K562 (cell line): ENCODE results near the gene JDP2. TPM values are rescaled to one million over a fixed set of nuclear protein-coding genes. Genes with fewer than 3 reads are reported as not detected.

Experiments used
- ATAC-seq: fragments of 200-7000 bp; cut with Tn5 transposase; 3 replicates; pipeline ENCODE4 v1.9.1; 2020; ENCODE audit warnings: moderate library complexity
- BruUV-seq: library from RNA; stranded (reverse); fragments of 400-500 nt; replicated peaks from 2 replicates; lab custom pipeline; 2021; lab: Mats Ljungman, UMichigan
- CTCF ChIA-PET: fragments of 300-600 bp; formaldehyde crosslinking; extraction: SDS; loops from one replicate; lab custom pipeline; 2021; ENCODE audit warnings: low intra/inter-chr PET ratio; lab: Yijun Ruan, JAX
- POLR2A ChIA-PET: fragments of 300-600, 350-650 bp; sonication (Branson Sonifier 250); formaldehyde crosslinking; extraction: SDS; loops from one replicate; lab custom pipeline; 2021; ENCODE audit warnings: antibody characterized with exemption, inconsistent platforms; lab: Yijun Ruan, JAX
- DNase-seq, 4 experiments: peaks; one replicate each; pipeline versions ENCODE4 v3.0.0 to v3.0.0-alpha.2; 2011 to 2018; ENCODE audit warnings: low spot score in 3 of 4, mixed read lengths in 3 of 4; ENCODE audit errors: extremely low read depth in 1 of 4
- FAIRE-seq: peaks from 2 replicates; lab custom pipeline; 2011; peaks lifted over from hg19 to GRCh38; lab: Jason Lieb, UNC
- H2AFZ ChIP-seq: 2 replicates; pipeline ENCODE4 v1.6.0; 2011; ENCODE audit warnings: low read depth, low read length, control low read depth, inconsistent platforms
- H3K27ac ChIP-seq: fragments of 200-600 bp; 3 replicates; pipeline ENCODE4 v1.8.0; 2011; ENCODE audit warnings: low read depth, mild to moderate bottlenecking, control low read depth, inconsistent platforms, low read length, moderate library complexity, mixed read lengths; ENCODE audit errors: extremely low read depth
- H3K27me3 ChIP-seq, 2 experiments: fragments of 300-600 bp in 1 of 2; 2 replicates in 1 of 2; 3 replicates in 1 of 2; pipeline versions ENCODE4 v1.6.0 to v1.8.0; 2011; ENCODE audit warnings: inconsistent platforms in 2 of 2, low read length in 2 of 2, mild to moderate bottlenecking in 1 of 2, mixed read lengths in 1 of 2, moderate library complexity in 1 of 2; ENCODE audit not compliant: control insufficient read depth in 2 of 2, insufficient read depth in 2 of 2
- H3K36me3 ChIP-seq: fragments of 300-600 bp; 3 replicates; pipeline ENCODE4 v1.8.0; 2011; ENCODE audit warnings: mild to moderate bottlenecking, low read length, inconsistent platforms; ENCODE audit not compliant: control insufficient read depth, insufficient read depth
- H3K4me1 ChIP-seq, 2 experiments: fragments of 200-600 bp in 1 of 2; replicated peaks in 1 of 2; 2 replicates in 1 of 2; 3 replicates in 1 of 2; pipeline versions ENCODE4 v1.5.1 to v1.8.0; 2011; ENCODE audit warnings: inconsistent platforms in 2 of 2, low read length in 2 of 2, mild to moderate bottlenecking in 1 of 2, mixed read lengths in 1 of 2, moderate library complexity in 1 of 2; ENCODE audit not compliant: control insufficient read depth in 2 of 2, insufficient read depth in 2 of 2
- H3K4me2 ChIP-seq: 2 replicates; pipeline ENCODE4 v1.6.1; 2011; ENCODE audit warnings: low read length, control low read depth, inconsistent platforms, mixed read lengths; ENCODE audit not compliant: insufficient read depth
- H3K4me3 ChIP-seq: fragments of 200-600 bp; sonication (generic), shearing (Covaris generic); 2 replicates; pipeline ENCODE4 v1.5.1; 2016; ENCODE audit warnings: control low read depth, inconsistent platforms
- H3K79me2 ChIP-seq: fragments of 200-600 bp; 3 replicates; pipeline ENCODE4 v1.8.0; 2011; ENCODE audit warnings: low read length, inconsistent platforms; ENCODE audit not compliant: control insufficient read depth, insufficient read depth
- H3K9ac ChIP-seq, 2 experiments: 2 replicates each; pipeline versions ENCODE4 v1.6.0 to v1.6.1; 2011; ENCODE audit warnings: low read depth in 2 of 2, low read length in 2 of 2, control low read depth in 1 of 2, inconsistent platforms in 1 of 2, mild to moderate bottlenecking in 1 of 2, mixed read lengths in 1 of 2; ENCODE audit not compliant: insufficient read depth in 1 of 2
- H3K9me1 ChIP-seq: one replicate; pipeline ENCODE4 v1.6.0; 2011; ENCODE audit warnings: inconsistent platforms, mild to moderate bottlenecking, low read length, moderate library complexity; ENCODE audit not compliant: control insufficient read depth, insufficient read depth
- H3K9me3 ChIP-seq: replicated peaks from 2 replicates; pipeline ENCODE4 v1.5.1; 2011; ENCODE audit warnings: low read depth, low read length, inconsistent platforms; ENCODE audit not compliant: control insufficient read depth, insufficient read depth
- H4K20me1 ChIP-seq: replicated peaks from 2 replicates; pipeline ENCODE4 v1.6.1; 2011; ENCODE audit warnings: low read length, inconsistent platforms, mixed read lengths; ENCODE audit not compliant: control insufficient read depth, insufficient read depth
- ARID3A ChIP-seq: IDR thresholded peaks from 2 replicates; pipeline ENCODE4 v1.6.1; 2012; ENCODE audit warnings: low read depth, low read length, improper control_type of control experiment, borderline replicate concordance
- ATF2 ChIP-seq: sonication (generic); formaldehyde crosslinking; IDR thresholded peaks from 2 replicates; pipeline ENCODE4 v1.8.1; 2022; ENCODE audit warnings: missing genetic modification reagents
- DIDO1 ChIP-seq: fragments of 450-650 bp; IDR thresholded peaks from 2 replicates; pipeline ENCODE4 v1.6.1; 2016; ENCODE audit warnings: low read depth, missing biosample characterization, missing genetic modification characterization
- MAX ChIP-seq: sonication (generic); formaldehyde crosslinking; IDR thresholded peaks from 2 replicates; pipeline ENCODE4 v1.9.0; 2022; ENCODE audit warnings: mild to moderate bottlenecking, missing genetic modification reagents
- PHB2 ChIP-seq: fragments of 450-650 bp; IDR thresholded peaks from 2 replicates; pipeline ENCODE4 v1.6.1; 2017; ENCODE audit warnings: low read depth
- POLR2AphosphoS2 ChIP-seq: IDR thresholded peaks from 2 replicates; pipeline ENCODE4 v1.6.1; 2012; ENCODE audit warnings: low read length, improper control_type of control experiment
- POLR2B ChIP-seq: fragments of 450-650 bp; IDR thresholded peaks from 2 replicates; pipeline ENCODE4 v1.6.1; 2018; ENCODE audit warnings: low read depth; ENCODE audit not compliant: partially characterized antibody
- RBM17 ChIP-seq: fragments of 200-400 bp; formaldehyde crosslinking; IDR thresholded peaks from 2 replicates; pipeline ENCODE4 v1.6.1; 2017; ENCODE audit warnings: low read depth, mild to moderate bottlenecking, low read length, borderline replicate concordance
- RBM25 ChIP-seq: fragments of 200-400 bp; formaldehyde crosslinking; IDR thresholded peaks from 2 replicates; pipeline ENCODE4 v1.6.1; 2018; ENCODE audit warnings: low read length, low read depth, moderate library complexity; ENCODE audit not compliant: severe bottlenecking
- SMAD4 ChIP-seq: fragments of 250-450 bp; sonication (Bioruptor Pico); conservative IDR thresholded peaks from 2 replicates; pipeline ENCODE4 v1.8.0; 2021; ENCODE audit warnings: inconsistent platforms, mild to moderate bottlenecking, moderate library complexity
- SMC3 ChIP-seq: conservative IDR thresholded peaks from 2 replicates; pipeline ENCODE4 v1.6.1; 2011; ENCODE audit warnings: low read depth, low read length, improper control_type of control experiment; ENCODE audit not compliant: insufficient read depth
- U2AF1 ChIP-seq: fragments of 200-400 bp; formaldehyde crosslinking; optimal IDR thresholded peaks from 2 replicates; pipeline ENCODE3; 2017; ENCODE audit warnings: mild to moderate bottlenecking, low read depth, low read length, moderate library complexity
- ZFP1 ChIP-seq: fragments of 450-650 bp; formaldehyde crosslinking; IDR thresholded peaks from 2 replicates; pipeline ENCODE4 v1.4.0; 2020; ENCODE audit warnings: mild to moderate bottlenecking, mixed read lengths
- ZFPM2 ChIP-seq: fragments of 250-450 bp; sonication (Bioruptor Pico); IDR thresholded peaks from 2 replicates; pipeline ENCODE4 v1.5.1; 2022; ENCODE audit warnings: mild to moderate bottlenecking
- ZNF395 ChIP-seq: fragments of 200-800 bp; sonication (Bioruptor generic); IDR thresholded peaks from 2 replicates; pipeline ENCODE4 v1.6.1; 2017; ENCODE audit warnings: missing genetic modification characterization, missing compliant biosample characterization
- WGBS: fragments of 100-300 bp; shearing (Covaris generic); methylation state at CpG from one replicate; pipeline ENCODE4 v1.1.6; 2016; ENCODE audit warnings: low coverage, mixed read lengths; ENCODE audit not compliant: insufficient coverage; ENCODE audit errors: missing lambda C conversion rate; 5-methylcytosine and 5-hydroxymethylcytosine counted together
- in situ Hi-C: fragments of 300-500 bp; cut with MboI; formaldehyde crosslinking; loops from 4 replicates; pipeline ENCODE4 v1.15.0; 2018; ENCODE audit warnings: inconsistent platforms, mixed read lengths
- intact Hi-C: fragments of 100-400 bp; cut with micrococcal nuclease; formaldehyde crosslinking; loops from 2 replicates; pipeline ENCODE4 v1.14.2; 2022
- polyA plus RNA-seq, 8 experiments: library from polyadenylated mRNA; depleted of rRNA in 4 of 8; stranded (reverse) in 5 of 8; unstranded in 3 of 8; fragments of >200 nt; fragmentation: Nextera tagmentation in 2 of 8; fragmentation: Illumina TruSeq in 1 of 8; extraction: Ambion mirVana in 2 of 8; extraction: Trizol in 1 of 8; gene quantifications; 2 replicates each; pipeline versions ENCODE4 v1.2.1 to v1.2.3, GENCODE V29; 2011 to 2014; ENCODE audit warnings: inconsistent platforms in 1 of 8, missing spikeins in 1 of 8
- total RNA-seq, 7 experiments: library from RNA; depleted of rRNA in 6 of 7; stranded (reverse); fragments of >200 nt in 6 of 7; fragmentation: Illumina TruSeq in 2 of 7; extraction: Trizol in 2 of 7; gene quantifications; 2 replicates each; pipeline versions ENCODE4 v1.2.1 to v1.2.3, GENCODE V29; 2011 to 2021; ENCODE audit warnings: low replicate concordance in 1 of 7

Gene JDP2
- total and polyA plus RNA-seq, 9 of the 15 experiments (the other 6 are each of a cell fraction or from before 2014, with no cell fraction given) = 0.27 to 13.8 (median 3.1) TPM

GRCh38 chr14:75428230-75429104 lies 645 bp downstream of the JDP2 start:
- H2AFZ ChIP-seq = peak overlapping the region; percentile 58; the same call in 1 of the 2 replicates
- no peaks in the 10 kb centered on the region for H3K79me2 ChIP-seq
- peak; percentile 59 for ATAC-seq
- 4% methylated on average over 8 of the region's 64 CpGs for WGBS
- peak overlapping the region; percentile 51 for H3K4me3 ChIP-seq
- peaks cover 5% of the 10 kb centered on the region; the same call in 1 of the 2 replicates for H4K20me1 ChIP-seq
- H3K9ac ChIP-seq = peak overlapping the region in 1 of 2 experiments; percentile 89; a peak in 3 of 4 replicates
- DNase-seq = peak; percentile 18 to 74 (median 52)
- peaks cover 0 to 16% of the 10 kb centered on the region in 2 experiments; a peak in 4 of 5 replicates for H3K4me1 ChIP-seq
- peak overlapping the region; percentile 49 for H3K4me2 ChIP-seq
- no peak overlapping the region for H3K27ac ChIP-seq
- intact Hi-C loops = no loop called here
- in situ Hi-C loops = no loop called here
- no peaks in the 10 kb centered on the region for H3K27me3 ChIP-seq
- CTCF ChIA-PET = no interaction called here
- H3K9me3 ChIP-seq = no peaks in the 10 kb centered on the region
- no TSS peak for BruUV-seq
- no peak for FAIRE-seq
- POLR2A ChIA-PET = interaction anchor here (0.6 to 1.0 kb wide), 3 partner anchors 9 to 49 kb away, joined by 3 to 4 read pairs (median 3); no protein-coding TSS in a partner anchor
- H3K36me3 ChIP-seq = no peaks in the 10 kb centered on the region
- H3K9me1 ChIP-seq = no peaks in the 10 kb centered on the region
- TF ChIP-seq SMC3 = no peak
- no peak for TF ChIP-seq RBM17
- TF ChIP-seq ZFPM2 (CRISPR knock-in tag) = no peak
- no peak for TF ChIP-seq U2AF1
- no peak for TF ChIP-seq SMAD4 (CRISPR knock-in tag)
- no peak for TF ChIP-seq PHB2
- TF ChIP-seq RBM25 = peak; percentile 11
- TF ChIP-seq ARID3A = no peak
- TF ChIP-seq ZNF395 (CRISPR knock-in tag) = no peak
- no peak for TF ChIP-seq MAX (CRISPR knock-in tag)
- no peak for TF ChIP-seq ATF2 (CRISPR knock-in tag)
- TF ChIP-seq POLR2B = no peak
- TF ChIP-seq DIDO1 (tag) = no peak
- no peak for TF ChIP-seq POLR2AphosphoS2
- TF ChIP-seq ZFP1 (CRISPR knock-in tag) = no peak
